HG03565 (cell line): Measurements from ENCODE around the gene GRK3.
A peak's percentile ranks its signal among the peaks of the same experiment; 100 is the strongest.
"Not testable (repeated sequence)": the region's sequence is repeated elsewhere in the genome, so short reads cannot be mapped to it uniquely, and the experiment has no call there.

Experiments used
- ATAC-seq: cut with Tn5 transposase; IDR thresholded peaks from one replicate; pipeline ENCODE4 v1.9.1; 2021; ENCODE audit warnings: mild to moderate bottlenecking, moderate library complexity; ENCODE audit not compliant: unreplicated experiment

The GRK3 gene

GRCh38 chr22:25570486-25570885 is 6.0 kb downstream of the GRK3 start:
- no peak for ATAC-seq

GRCh38 chr22:25571969-25572707 is 7.7 kb downstream of the GRK3 start:
- not testable (repeated sequence) for ATAC-seq

GRCh38 chr22:25572708-25573171 is 8.3 kb downstream of the GRK3 start:
- ATAC-seq: no peak

- no peak for ATAC-seq
These were observed 9.4 kb downstream of the GRK3 start for GRCh38 chr22:25573841-25574240.

GRCh38 chr22:25574736-25575135 is 10.3 kb downstream of the GRK3 start:
- no peak for ATAC-seq

GRCh38 chr22:25575674-25576392 is 11.4 kb downstream of the GRK3 start:
- not testable (repeated sequence) for ATAC-seq

- ATAC-seq: not testable (repeated sequence)
These were observed 17.0 kb downstream of the GRK3 start for GRCh38 chr22:25581452-25581851.

GRCh38 chr22:25582946-25583345 is 18.5 kb downstream of the GRK3 start:
- ATAC-seq: no peak

DNA sequence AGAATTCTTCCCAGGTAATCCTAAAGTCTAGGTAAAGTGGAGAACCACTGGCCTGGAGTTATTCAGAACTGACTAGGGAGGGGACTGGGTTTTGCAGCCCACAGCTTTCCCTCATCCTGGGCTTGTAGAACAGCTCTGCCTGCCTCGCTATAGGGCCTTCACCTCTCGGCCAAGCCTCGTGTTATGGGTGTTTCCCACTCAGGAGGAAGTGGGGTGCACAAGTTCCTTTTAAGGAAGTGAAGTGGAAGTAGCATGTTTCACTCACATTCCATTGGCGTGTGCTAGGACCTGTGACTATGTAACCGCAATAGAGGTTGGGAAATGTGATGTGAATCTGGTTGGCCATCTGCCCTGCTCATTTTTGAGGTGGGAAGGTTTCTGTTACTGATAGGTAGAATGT is 20.5 kb downstream of the GRK3 start:
- not testable (repeated sequence) for ATAC-seq

- ATAC-seq: not testable (repeated sequence)
These were observed 25.2 kb downstream of the GRK3 start for GRCh38 chr22:25589664-25590063.

- ATAC-seq: not testable (repeated sequence)
These were observed 28.8 kb downstream of the GRK3 start for GRCh38 chr22:25593323-25593722.

DNA sequence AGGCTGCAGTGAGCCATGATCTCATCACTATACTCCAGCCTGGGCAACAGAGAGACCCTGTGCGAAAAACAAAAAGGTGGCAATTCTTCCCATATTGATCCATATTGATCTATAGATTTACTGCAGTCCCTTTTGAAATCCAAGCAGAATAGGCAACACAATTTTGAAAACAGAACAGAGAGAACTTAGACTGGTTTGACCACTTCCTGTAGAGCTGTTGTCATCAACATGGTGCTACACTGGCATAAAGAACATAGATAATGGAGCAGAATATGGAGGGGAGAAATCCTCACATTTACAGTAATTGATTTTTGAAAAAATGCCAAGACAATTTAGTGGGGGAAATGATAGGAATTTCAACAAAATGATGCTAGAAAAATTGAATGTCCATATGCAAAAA is 34.1 kb downstream of the GRK3 start:
- no peak for ATAC-seq

- ATAC-seq: no peak
These were observed 38.0 kb downstream of the GRK3 start for GRCh38 chr22:25602445-25602844.

GRCh38 chr22:25602916-25603315 is 38.4 kb downstream of the GRK3 start:
- no peak for ATAC-seq

DNA sequence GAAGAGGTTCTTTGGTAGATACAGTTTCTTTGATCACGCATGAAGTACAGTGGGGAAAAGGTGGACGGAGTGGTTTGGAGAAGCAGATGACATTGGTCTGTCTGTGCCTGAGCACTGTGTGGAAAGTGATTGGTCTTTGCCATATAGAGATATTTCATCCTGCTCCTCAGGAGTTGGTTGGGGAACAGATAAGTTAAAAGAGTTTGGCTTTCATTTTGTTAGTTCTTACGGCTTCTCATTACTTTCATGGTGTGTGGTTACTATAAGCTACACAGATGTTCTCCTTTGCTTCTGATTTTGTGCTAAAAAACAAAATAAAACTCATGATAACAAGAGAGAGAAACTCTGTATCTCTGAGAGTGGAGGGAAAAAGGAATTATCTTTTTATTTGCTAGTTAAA is 40.7 kb downstream of the GRK3 start:
- ATAC-seq: not testable (repeated sequence)

GRCh38 chr22:25605565-25605964 is 41.1 kb downstream of the GRK3 start:
- not testable (repeated sequence) for ATAC-seq

DNA sequence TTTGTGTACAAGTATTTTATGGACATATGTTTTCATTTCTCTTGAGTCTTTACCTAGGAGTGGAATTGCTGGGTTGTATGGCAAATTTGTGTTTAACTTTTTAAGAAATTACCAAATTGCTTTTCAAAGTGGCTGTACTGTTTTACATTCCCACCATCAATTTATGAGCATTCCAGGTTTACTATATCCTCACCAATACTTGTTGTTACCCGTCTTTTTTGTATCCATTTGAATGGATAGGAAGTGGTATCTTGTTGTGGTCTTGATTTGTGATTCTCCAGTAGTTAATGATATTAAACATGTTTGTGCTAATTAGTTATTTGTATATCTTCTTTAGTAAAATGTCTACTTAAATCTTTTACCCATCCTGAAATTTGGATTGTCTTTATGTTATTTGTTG is 46.8 kb downstream of the GRK3 start:
- not testable (repeated sequence) for ATAC-seq

- ATAC-seq: not testable (repeated sequence)
These were observed 48.7 kb downstream of the GRK3 start for GRCh38 chr22:25613131-25613530.

DNA sequence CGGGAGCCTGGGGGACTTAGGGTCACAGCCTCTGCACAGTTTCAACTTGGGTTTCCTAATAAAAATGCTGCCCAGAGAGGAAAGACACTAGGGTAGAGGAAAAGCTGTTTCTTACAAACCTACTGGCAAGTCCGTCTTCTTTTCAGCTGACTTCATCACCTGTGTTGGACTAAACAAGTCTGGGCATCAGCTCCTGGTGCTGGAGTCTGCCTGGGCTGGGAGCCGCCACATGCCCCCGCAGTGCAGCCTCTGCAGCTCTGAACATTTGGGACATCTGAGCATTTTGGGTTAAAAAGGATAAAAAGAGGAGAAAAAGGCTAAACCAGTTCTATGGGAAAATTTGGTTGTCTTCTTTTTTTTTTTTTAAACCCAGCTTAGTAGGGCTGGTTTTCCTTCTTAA is 49.1 kb downstream of the GRK3 start:
- not testable (repeated sequence) for ATAC-seq

GRCh38 chr22:25614791-25615190 is 50.3 kb downstream of the GRK3 start:
- ATAC-seq: not testable (repeated sequence)

- ATAC-seq: no peak
These were observed 57.5 kb downstream of the GRK3 start for GRCh38 chr22:25621986-25622385.

GRCh38 chr22:25623310-25623734 is 58.8 kb downstream of the GRK3 start:
- ATAC-seq: peak; percentile 54
